ENCODE measurements around the gene MCUB. TPM values are rescaled to one million over a fixed set of nuclear protein-coding genes. Genes with fewer than 3 reads are reported as not detected.

The MCUB gene
- polyA plus RNA-seq, 2 of the 4 experiments (the other 2 are of a cell fraction), result 14.6 to 21.9 TPM

GRCh38 chr4:109622626-109623025 lies 62.6 kb downstream of the MCUB start:
- Histone ChIP-seq H3K4me3 (no peak overlapping the region), H3K4me1 (no peaks in the 10 kb centered on the region), H3K9me3 (no peaks in the 10 kb centered on the region), H3K27ac (no peak overlapping the region), H3K4me2 (no peak overlapping the region)
- DNase-seq (ENCODE audit: low read depth in 1 of 2, low spot score in 1 of 2), result no peak
- no peak for ATAC-seq
- CTCF ChIA-PET, result no interaction called here
- WGBS (ENCODE audit: missing lambda C conversion rate), result 69% methylated on average over 7 of the region's 7 CpGs
- TF ChIP-seq SREBF2 (IDR thresholded peaks at IDR 0.05), result no peak
- TF ChIP-seq CBX8 (IDR thresholded peaks at IDR 0.05), result no peak
- no peak for TF ChIP-seq EHF (CRISPR knock-in tag; IDR thresholded peaks at IDR 0.05)
- TF ChIP-seq HOXB13 (CRISPR knock-in tag; IDR thresholded peaks at IDR 0.05; ENCODE audit: low read depth), result no peak
- no peak for TF ChIP-seq EHMT2 (IDR thresholded peaks at IDR 0.05; ENCODE audit: low read depth)
- TF ChIP-seq RCOR1 (IDR thresholded peaks at IDR 0.05; ENCODE audit: low read depth, low read length), result no peak
- no peak for TF ChIP-seq JUNB (IDR thresholded peaks at IDR 0.05)
- TF ChIP-seq HEYL (CRISPR knock-in tag; IDR thresholded peaks at IDR 0.05), result no peak
- no peak for TF ChIP-seq REST (IDR thresholded peaks at IDR 0.05)
- TF ChIP-seq, protein P1, sequence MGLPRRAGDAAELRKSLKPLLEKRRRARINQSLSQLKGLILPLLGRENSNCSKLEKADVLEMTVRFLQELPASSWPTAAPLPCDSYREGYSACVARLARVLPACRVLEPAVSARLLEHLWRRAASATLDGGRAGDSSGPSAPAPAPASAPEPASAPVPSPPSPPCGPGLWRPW (IDR thresholded peaks at IDR 0.05), result no peak
- TF ChIP-seq POLR2A (IDR thresholded peaks at IDR 0.05; ENCODE audit: low read length), result no peak
- TF ChIP-seq CBX2 (IDR thresholded peaks at IDR 0.05; ENCODE audit: borderline replicate concordance, low read depth), result no peak
- TF ChIP-seq PHF8 (IDR thresholded peaks at IDR 0.05; ENCODE audit: borderline replicate concordance, low read depth), result no peak
- TF ChIP-seq SMC3 (IDR thresholded peaks at IDR 0.05), result no peak
- TF ChIP-seq, protein P2, sequence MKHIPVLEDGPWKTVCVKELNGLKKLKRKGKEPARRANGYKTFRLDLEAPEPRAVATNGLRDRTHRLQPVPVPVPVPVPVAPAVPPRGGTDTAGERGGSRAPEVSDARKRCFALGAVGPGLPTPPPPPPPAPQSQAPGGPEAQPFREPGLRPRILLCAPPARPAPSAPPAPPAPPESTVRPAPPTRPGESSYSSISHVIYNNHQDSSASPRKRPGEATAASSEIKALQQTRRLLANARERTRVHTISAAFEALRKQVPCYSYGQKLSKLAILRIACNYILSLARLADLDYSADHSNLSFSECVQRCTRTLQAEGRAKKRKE (CRISPR knock-in tag; IDR thresholded peaks at IDR 0.05; ENCODE audit: low read depth), result no peak
- no peak for TF ChIP-seq HDAC2 (IDR thresholded peaks at IDR 0.05)
- FAIRE-seq, result no peak
- POLR2A ChIA-PET, result no interaction called here

GRCh38 chr4:109624536-109624935 lies 64.5 kb downstream of the MCUB start:
- TF ChIP-seq POLR2A (IDR thresholded peaks at IDR 0.05; ENCODE audit: low read length), result no peak
- no peak for TF ChIP-seq ZFP36 (IDR thresholded peaks at IDR 0.05; ENCODE audit: borderline replicate concordance, partially characterized antibody)
- TF ChIP-seq, protein P2 (CRISPR knock-in tag; IDR thresholded peaks at IDR 0.05; ENCODE audit: low read depth), result no peak
- Histone ChIP-seq H3K9me3 (no peaks in the 10 kb centered on the region), H3K4me3 (no peak overlapping the region), H3K4me1 (peaks cover 2% of the 10 kb centered on the region; the same call in 1 of the 3 replicates), H3K4me2 (no peak overlapping the region), H3K27ac (no peak overlapping the region)
- WGBS (ENCODE audit: missing lambda C conversion rate), result 93% methylated on average over 1 of the region's 2 CpGs
- POLR2A ChIA-PET, result no interaction called here
- CTCF ChIA-PET, result interaction anchor here (0.6 kb wide), 1 partner anchor 54 kb away, joined by 3 read pairs; no protein-coding TSS in a partner anchor
- FAIRE-seq (peak; percentile 100), DNase-seq (ENCODE audit: low read depth in 1 of 2, low spot score in 1 of 2) (no peak), ATAC-seq (no peak)

- ATAC-seq (no peak), FAIRE-seq (no peak), DNase-seq (ENCODE audit: low read depth in 1 of 2, low spot score in 1 of 2) (no peak)
- POLR2A ChIA-PET, result no interaction called here
- H3K27ac ChIP-seq, result no peak overlapping the region
- H3K4me1 ChIP-seq, result peaks cover 28% of the 10 kb centered on the region
- no peaks in the 10 kb centered on the region for H3K9me3 ChIP-seq
- H3K4me3 ChIP-seq, result no peak overlapping the region
- CTCF ChIA-PET, result no interaction called here
- 75% methylated on average over 4 of the region's 4 CpGs for WGBS (ENCODE audit: missing lambda C conversion rate)
- H3K4me2 ChIP-seq, result no peak overlapping the region
- no peak for TF ChIP-seq POLR2AphosphoS2 (conservative IDR thresholded peaks at IDR 0.05; ENCODE audit: low read length)
- no peak for TF ChIP-seq NFE2L2 (conservative IDR thresholded peaks at IDR 0.05; ENCODE audit: low read length)
- no peak for TF ChIP-seq BHLHE40 (IDR thresholded peaks at IDR 0.05; ENCODE audit: low read depth, low read length)
- TF ChIP-seq, protein P3, sequence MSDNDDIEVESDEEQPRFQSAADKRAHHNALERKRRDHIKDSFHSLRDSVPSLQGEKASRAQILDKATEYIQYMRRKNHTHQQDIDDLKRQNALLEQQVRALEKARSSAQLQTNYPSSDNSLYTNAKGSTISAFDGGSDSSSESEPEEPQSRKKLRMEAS (IDR thresholded peaks at IDR 0.05), result no peak
- no peak for TF ChIP-seq RARB (CRISPR knock-in tag; IDR thresholded peaks at IDR 0.05)
- TF ChIP-seq POLR2A (IDR thresholded peaks at IDR 0.05; ENCODE audit: low read length), result no peak
These were observed 67.3 kb downstream of the MCUB start for GRCh38 chr4:109627361-109627760.

Measured in A549 (cell line).